Middle frontal gyrus (tissue), 1 donor: ENCODE results near the gene SEL1L3.

ENCODE experiments used
- DNase-seq: peaks from one replicate; pipeline ENCODE4 v3.0.0-alpha.2; 2015; ENCODE audit warnings: low spot score; ENCODE audit errors: extremely low spot score

SEL1L3 gene

DNA sequence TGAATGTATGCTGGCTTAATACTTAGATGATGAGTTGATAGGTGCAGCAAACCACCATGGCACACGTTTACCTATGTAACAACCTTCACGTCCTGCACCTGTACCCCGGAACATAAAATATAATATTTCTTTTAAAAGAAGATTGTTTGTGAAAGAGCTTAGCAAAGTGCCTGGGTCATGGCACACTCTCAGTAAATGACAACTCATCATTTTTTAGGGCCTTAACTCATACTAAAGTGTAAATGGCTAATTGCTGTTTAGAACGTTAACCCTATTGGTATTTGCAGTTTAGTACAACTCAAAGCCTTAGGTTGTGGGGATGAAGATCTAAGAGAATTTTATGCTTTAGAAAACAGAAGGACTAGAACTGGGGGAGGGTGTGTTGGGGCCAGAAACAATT is 67.7 kb downstream of the SEL1L3 start:
- no peak for DNase-seq

DNA sequence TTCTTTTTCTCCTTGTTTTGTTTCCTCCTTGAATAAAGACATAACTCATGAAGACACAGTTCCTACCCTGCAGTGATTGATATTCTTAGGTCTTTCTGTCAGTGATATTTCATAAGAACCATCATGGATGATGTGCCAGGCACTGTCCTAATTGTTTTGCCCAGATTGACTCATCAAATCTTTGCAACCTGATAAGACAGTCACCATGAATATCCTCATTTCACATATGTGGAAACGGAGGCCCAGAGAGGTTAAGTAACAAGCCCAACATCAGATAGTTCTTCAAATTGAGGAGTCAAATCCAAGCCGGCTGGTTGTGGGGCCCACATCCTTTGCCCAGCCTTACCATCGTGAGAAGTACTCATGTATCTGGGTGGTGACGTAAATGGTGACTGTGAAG is 69.9 kb downstream of the SEL1L3 start:
- no peak for DNase-seq

DNA sequence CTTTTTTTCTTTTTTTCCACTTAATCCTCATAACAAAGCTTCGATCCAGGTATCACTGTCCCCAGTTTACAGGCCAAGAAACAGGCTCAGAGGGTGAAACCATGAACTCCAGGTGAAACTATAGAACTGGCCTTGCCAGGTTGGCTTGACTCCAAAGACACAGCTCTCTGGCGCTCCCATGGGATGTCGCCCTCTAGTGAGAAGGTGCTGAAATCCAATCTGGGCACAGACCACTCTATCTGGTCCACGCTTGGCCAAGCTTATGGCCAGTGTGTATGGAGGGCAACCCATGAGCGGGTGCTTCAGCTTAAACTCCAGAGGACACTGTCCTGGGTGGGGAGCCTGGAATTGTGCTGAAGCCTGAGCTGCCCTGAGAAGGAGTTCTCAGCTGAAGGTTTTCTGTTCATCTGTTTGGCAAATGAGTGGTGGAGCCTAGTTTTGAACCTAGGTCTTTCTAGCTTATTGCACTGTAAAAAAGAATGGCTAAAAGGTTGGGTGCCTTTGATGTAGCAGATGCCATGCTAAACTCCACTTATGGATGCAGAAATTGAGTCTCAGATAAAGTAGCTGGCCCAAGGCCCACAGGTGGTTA is 70.5 kb downstream of the SEL1L3 start:
- DNase-seq, result no peak

DNA sequence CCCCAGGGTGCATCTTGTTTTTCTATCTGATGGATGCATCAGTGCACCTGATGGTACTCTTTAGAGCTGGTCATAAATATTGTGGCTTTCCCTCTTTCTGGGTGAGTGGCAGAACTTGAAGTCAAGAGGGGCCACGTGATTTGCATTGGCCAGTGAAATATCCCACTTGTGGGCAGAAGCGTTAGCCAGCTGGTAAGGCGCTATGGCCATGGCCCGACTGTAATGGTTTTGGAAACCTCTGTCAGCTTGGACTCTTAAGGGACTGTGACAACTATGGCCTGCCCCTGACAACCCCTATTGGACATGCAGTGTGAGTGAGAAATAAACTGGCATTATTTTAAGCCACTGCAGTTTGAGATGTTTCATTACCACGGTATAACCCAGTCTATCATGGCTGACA is 72.8 kb downstream of the SEL1L3 start:
- DNase-seq, result no peak

DNA sequence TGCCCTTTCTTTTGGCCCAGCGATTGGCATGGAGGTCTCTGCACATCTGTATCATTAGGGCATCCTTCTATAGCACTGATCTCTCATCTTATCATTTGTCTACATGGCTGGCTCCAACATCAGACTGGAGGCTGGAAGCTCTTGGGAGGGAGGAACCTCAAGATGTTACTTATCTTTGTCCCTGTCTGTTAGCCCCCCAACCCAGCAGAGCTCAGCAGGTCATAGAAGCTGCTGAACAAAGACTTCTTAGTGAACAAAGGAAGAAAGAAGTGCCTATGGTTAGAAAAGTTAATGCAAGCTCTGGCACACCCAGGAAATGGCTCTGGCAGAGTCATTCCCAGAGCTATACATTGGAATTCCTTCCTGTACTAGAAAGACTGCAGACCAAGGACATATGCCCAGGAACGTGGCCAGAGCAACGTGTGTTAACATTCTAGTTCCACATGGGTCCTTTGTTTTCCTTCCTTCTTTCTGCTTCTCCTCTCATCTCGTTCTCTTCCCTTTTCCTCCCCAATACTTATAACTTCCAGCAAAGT is 74.0 kb downstream of the SEL1L3 start:
- no peak for DNase-seq

DNA sequence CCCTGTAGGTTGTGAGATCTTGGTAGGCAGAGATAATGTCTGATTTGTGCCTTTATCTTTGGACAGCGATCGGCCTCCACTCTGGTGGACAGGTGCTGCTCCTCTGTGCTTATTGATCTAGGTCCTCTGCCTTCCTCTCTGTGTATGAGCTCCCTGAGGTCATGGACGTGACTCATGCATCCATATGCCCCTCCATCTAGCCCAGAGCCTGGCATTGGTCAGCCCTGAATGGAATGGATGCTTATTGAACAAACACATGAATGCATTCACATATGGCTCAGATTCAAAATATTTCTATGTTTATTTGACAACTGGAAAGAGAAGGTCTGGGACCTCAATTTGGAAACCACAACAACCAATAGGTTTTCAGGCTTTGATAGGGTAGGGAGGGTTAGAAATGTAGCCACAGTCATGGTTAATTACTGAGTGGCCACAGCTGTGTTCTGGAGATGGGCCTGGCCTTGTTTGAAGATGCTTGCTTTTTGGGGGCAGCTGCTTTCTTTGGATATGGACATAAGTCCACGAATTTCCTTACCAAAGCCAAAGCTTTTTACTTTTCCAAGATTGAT is 76.2 kb downstream of the SEL1L3 start:
- DNase-seq, result no peak

DNA sequence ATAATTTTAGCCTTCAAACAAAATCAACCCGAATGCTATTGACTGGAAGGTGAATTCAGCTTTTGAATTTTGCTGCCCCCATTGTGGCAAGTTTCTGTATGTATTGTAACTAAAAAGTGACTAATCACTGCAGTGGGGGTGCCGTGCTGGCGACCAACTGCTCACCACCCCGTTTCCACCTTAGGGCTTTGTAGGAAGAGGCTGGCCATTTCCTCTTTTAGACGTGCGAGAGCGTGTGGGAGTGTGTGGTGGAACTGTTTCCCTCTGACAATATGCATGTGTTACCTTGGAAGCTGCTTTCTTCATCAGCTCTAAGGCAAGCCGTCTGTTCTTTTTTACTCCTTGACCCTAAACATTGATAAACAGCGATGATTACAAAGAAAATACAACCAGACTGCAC is 78.8 kb downstream of the SEL1L3 start:
- no peak for DNase-seq

DNA sequence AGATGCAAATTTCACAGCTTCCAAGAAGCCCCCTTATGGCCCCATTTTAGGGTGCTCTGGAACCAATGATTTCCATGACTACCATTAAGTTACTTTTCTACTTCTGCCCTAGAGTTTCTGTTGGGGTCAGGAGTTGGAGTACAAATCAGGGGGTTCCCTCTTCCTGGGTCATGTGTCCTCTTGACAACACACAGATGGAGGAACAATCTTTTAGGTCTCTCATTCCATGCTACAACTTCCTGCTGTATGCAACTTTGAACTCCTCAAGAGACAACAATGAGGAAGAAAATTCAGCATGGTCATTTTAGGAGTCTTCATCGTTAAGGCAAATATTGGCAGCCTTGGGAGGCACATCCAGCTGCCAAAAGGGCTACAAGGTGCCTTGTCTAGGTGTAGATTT is 79.7 kb downstream of the SEL1L3 start:
- DNase-seq, result no peak

DNA sequence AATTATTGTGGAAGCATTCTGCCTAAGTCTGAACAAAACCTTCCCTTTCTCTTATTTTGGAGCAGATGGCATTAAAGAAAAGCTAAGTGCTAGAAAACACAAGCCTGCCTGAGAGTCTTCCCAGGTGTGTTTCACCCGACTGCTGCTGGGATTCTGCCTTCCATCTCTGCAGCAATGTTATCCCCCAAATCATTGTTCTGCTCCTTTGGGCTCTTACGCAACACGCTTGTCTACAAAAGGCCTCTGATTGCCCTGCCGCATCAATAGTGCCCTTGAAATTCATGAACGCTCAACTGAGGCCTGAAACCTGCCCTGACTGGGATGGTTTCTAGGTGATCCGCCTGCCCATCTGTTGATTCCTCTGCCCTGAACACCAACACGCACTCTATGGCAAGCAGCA is 80.3 kb downstream of the SEL1L3 start:
- no peak for DNase-seq

DNA sequence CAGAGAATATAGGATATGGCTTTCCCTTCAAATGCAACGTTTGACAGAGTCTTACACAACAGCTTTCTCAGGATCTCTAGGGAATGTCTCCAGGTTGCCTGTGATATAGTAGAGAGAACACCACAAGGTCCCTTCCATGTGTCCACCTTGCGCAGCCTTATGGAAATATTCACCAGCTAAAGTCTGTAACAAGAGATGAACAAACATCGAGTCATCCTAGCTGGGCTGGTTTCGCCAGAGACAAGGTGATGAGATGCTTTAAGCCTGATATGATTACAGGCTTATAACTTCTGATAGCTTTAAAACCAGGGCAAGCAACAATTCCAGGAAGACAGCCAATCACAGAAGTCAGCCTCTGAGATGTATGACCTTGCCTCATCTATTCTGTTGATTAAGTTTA is 83.8 kb downstream of the SEL1L3 start:
- DNase-seq, result no peak

DNA sequence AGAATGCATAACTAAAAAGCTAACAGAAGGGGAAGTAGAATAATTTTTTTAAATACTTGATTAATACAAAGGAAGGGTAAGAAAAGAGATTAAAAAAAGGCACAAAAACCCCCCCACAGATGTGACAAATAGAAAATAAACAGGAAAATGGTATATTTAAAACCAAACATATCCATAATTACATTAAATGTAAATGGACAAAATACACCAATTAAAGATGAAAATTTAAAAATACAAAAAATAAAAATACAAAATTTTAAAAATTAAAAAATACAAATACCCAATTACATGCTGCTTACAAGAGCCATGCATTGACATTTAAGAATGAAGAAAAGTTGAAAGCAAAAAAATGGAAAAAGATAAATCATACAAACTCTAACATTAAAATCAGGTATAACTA is 86.0 kb downstream of the SEL1L3 start:
- DNase-seq, result no peak

DNA sequence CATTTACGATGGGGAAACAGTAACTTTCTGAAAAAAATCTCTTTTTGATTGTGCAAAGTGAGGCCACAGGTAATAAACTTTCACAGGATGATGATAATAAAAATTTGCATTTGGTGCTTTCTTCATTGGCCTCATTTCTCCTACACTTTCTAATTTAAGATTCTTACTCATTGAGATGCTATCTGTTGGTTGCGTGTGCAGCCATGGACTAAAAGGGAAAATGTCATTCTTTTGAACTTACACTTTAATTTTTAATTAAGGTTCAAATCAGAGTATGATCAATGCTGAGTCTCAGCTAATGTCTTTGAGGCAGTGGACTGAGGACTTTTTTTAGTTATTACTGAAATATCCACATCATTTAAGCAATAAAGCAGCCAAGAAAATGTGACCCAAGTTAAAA is 87.6 kb downstream of the SEL1L3 start:
- DNase-seq, result no peak

DNA sequence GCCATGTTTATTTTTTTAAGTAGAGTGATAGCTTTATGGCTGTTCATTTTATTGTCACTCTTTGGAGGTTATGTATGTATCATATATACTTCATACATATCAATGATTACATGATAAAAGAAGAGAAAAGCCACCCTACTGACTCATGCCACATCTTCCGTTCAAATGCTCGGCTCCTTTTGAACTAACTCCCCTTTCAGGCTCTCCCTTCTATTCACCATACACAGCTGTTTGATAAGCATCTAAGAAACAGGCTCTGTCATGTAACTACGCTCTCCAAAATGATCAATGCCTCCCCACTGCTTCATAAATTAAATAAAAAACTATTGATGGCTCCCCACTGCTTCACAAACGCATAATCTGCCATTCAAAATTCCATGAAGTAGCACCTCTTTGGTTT is 89.4 kb downstream of the SEL1L3 start:
- no peak for DNase-seq

DNA sequence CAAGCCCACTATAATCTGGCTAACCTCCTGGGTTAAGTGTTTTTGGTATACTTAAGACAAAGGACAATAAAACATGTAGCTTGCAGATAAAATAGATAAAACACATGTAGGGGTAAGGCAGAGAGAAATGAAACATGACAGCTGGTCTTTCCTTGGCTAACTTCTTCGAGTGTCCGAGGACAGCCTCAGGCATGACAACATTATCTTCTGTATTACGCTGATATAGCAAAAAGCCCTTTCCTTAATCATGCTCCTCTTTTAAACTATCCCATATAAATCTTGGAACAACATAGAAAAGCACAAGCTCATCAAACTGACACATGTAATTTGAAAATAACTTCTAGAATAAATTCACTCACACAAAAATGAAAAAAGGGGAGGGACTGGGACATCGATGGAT is 91.1 kb downstream of the SEL1L3 start:
- DNase-seq, result no peak

DNA sequence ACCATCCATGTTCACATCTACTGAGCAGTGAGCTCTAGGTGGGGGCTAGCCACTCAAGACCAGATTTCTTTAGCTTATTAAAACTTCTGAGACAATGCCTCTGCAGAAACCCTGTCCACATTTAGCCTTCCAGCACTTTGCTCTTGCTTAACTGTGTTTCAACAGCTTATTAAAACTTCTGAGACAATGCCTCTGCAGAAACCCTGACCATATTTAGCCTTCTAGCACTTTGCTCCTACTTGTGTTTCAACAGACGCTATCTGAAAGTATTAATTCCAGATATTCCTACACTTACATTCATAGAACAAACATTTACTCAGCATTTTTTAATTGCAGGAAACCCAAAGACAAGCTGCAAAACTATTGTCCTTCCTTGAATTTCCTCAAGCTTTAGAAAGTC is 91.9 kb downstream of the SEL1L3 start:
- no peak for DNase-seq

DNA sequence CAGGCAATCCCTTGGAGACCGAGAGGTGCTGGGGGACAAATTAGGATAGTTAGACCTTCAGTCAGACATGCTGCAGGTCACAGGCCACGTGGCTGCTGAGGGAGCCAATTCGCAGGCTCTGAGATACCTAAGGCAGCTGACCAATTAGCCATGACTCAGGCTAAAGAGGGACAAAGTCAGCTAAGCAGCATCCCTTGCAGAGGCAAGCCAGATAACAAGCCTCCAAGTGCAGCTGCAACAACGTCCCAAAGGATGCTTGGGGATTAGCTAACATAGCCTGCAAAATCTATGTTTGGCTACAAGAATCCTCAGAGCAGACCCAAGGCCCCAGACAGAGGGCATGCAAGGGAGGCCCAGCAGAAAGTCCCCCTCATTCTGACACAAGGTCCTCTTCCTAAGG is 93.5 kb downstream of the SEL1L3 start:
- no peak for DNase-seq

DNA sequence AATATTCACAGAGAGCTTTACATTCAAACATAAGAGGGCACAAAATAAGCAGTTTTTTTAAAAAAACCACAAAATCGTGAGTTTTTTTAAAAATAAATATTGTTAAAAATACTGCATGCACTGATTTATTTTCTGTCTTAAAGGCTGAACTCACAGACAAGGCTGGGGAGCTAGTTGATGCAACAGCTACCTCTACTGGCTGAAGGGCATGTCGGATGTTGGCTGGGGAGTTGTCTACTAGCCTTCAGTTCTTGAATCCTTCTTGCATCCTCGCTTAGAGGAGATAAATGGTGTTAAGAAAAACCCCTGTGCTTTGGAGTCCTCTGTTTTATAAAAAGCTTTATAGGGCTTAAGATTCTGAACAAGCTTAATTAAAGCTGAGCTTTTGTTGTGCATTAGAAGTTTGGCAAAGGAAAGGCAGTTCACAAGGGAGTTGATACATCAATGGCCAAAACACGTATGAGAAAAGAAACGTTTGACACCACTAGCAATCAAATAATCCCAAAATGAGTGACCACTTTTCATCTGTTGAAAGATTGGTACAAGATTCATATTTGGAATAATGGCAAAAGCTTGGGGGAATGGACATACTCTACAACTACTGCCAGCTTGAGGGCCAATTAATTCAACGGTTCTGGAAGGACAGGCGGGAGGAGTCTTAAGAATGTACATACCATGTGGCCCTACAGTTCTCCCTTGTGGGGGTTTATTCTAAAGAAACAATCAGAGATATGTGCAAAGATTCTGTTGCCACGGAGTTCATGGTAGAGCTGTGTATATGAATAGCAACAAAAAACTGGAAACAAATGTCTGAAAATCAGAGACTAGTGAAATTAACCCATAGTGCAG is 94.7 kb downstream of the SEL1L3 start:
- DNase-seq, result peak; percentile 81

DNA sequence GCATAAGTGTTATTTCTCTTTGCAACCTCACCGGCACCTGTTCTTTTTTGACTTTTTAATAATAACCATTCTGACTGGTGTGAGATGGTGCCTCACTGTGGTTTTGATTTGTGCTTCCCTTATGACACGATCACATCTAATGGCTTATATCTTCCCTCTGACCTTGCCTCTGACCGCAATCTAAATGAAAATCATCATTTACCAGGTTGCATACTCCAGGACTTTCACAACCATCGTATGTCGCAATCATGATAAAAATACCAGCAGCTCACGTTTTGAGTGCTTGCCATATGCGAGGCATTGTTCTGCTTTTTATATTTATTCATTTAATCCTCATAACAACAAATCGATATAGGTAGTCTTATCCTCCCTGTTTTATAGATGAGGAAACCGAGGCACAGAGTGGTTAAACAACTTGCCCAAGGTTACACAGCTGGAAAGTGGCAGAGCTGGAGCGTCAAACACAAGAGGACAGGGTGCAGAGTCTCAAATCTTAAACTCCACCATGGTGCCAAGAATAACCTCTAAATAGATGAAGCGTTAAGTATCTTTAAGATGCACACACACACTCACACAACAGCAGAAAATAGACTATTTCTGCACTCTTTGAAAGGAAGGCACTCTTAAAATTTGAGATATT is 102.2 kb downstream of the SEL1L3 start:
- DNase-seq, result no peak

DNA sequence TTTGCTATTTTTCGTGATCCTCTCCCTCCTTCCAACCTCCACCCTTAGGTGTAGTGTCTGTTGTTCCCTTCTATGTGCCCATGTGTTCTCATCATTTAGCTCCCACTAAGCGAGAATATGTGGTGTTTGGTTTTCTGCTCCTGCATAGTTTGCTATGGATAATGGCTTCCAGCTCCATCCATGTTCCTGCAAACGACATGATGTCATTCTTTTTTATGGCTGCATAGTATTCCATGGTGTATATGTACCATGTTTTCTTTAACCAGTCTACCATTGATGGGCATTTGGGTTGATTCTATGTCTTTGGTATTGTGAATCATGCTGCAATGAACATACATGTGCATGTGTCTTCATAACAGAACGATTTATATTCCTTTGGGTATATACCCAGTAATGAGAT is 102.7 kb downstream of the SEL1L3 start:
- DNase-seq, result no peak

DNA sequence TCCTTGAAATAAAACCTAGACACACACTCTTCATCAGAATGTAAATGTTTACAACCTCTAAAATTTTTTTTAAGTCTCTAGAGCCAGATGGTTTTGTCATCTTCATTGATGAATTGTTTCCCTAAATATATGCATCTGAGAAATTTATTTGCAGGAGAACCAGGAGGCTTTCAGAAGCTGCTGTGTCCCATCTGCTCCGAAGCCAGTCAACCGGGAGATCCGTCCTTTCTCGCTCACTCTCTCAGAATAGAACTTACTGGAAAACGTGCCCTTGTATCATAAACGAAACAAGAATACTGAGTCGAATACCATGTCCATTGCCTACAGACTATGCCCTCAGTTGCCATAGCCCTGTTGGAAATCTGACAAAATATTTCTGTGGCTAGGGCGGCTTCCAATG is 103.7 kb downstream of the SEL1L3 start:
- no peak for DNase-seq

DNA sequence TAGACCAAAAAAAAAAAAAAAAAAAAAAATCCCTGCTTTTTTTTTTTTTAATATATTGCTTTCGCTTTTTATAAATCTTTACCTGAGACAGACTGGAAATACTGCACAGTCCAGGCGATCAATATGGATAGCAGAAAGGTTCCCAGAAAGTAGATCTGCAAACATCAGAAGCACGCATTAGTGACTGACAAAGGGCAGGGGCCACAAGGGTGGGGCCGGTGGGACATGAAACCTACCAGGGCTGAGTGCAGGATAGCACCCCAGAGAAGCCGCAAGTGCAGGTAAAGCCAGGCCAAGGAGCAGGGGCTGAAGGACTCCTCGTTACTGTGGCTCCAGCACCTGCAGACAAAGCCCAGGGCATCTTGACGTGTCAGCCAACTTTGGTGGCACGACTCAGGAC is 105.3 kb downstream of the SEL1L3 start:
- no peak for DNase-seq

DNA sequence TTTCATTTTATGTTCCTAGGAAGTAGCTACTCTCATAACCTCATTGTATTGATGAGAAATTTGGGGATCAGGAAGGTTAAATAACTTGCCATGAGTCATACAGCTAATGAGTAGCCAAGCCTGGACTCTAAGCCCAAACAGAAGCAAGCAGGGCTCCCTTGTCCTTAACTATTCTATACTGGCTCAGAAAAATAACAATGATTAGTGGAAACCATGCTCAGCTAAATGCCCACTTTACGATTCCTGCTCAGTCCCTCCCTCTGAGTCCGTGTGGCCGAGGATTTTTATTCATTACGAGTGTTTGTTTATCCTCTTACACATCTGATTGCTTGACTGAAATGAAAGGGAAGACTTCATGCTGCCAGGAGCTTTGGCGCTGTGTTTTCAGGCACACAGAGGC is 106.3 kb downstream of the SEL1L3 start:
- DNase-seq, result no peak
